Transverse colon (tissue), 4 donors: ENCODE results near the gene LGR5. TPM values are rescaled to one million over a fixed set of nuclear protein-coding genes. Genes with fewer than 3 reads are reported as not detected.

Experiments
- DNase-seq: peaks from one replicate; pipeline ENCODE4 v3.0.0-alpha.2; 2019
- H3K27ac ChIP-seq, 4 donors: fragments of 200-600 bp; sonication (generic); 2 replicates each; pipeline ENCODE4 v1.5.1; 2016 to 2018; ENCODE audit warnings: inconsistent platforms in 4 of 4
- H3K27me3 ChIP-seq: fragments of 200-600 bp; sonication (generic); 2 replicates; pipeline ENCODE4 v1.5.1; 2017; ENCODE audit warnings: inconsistent platforms
- H3K36me3 ChIP-seq, 4 donors: fragments of 200-600 bp; sonication (generic); 2 replicates each; pipeline ENCODE4 v1.5.1; 2017 to 2019; ENCODE audit warnings: inconsistent platforms in 4 of 4
- H3K4me1 ChIP-seq, 4 donors: fragments of 200-600 bp; sonication (generic); 2 replicates each; pipeline ENCODE4 v1.5.1; 2017 to 2020; ENCODE audit warnings: inconsistent platforms in 4 of 4
- H3K4me3 ChIP-seq, 4 donors: fragments of 200-600 bp; sonication (generic); 1 replicate in 1 of 4; 2 replicates in 3 of 4; pipeline versions ENCODE4 v1.5.1 to v1.6.1; 2017 to 2019; ENCODE audit warnings: inconsistent platforms in 4 of 4
- H3K9me3 ChIP-seq, 2 donors: fragments of 200-600 bp; sonication (generic); 2 replicates each; pipeline ENCODE4 v1.5.1; 2017 to 2019; ENCODE audit warnings: inconsistent platforms in 2 of 2
- EP300 ChIP-seq: sonication (generic); formaldehyde crosslinking; IDR thresholded peaks from one replicate; pipeline ENCODE4 v1.6.1; 2017; ENCODE audit warnings: antibody characterized with exemption, low read depth
- POLR2A ChIP-seq: fragments of 450-650 bp; IDR thresholded peaks from one replicate; pipeline ENCODE4 v1.6.1; 2016; ENCODE audit warnings: antibody characterized with exemption, mild to moderate bottlenecking, moderate library complexity
- POLR2AphosphoS5 ChIP-seq, 3 donors: sonication (generic); formaldehyde crosslinking; IDR thresholded peaks; one replicate each; pipeline ENCODE4 v1.6.1; 2016; ENCODE audit warnings: antibody characterized with exemption in 3 of 3
- WGBS, 2 donors: methylation state at CpG; one replicate each; pipeline ENCODE4 v1.1.5; 2018; ENCODE audit warnings: low coverage in 1 of 2; 5-methylcytosine and 5-hydroxymethylcytosine counted together
- in situ Hi-C, 4 donors: fragments of 200-750 bp; cut with MboI; loops; one replicate each; pipeline versions ENCODE4 v1.15.0 to v1.15.1; 2017; ENCODE audit warnings: low sequenced_read_pairs in 3 of 4, low pct_ligation_motif_present in 1 of 4, low pct_unique_long_range_greater_than_20kb in 1 of 4
- intact Hi-C: fragments of 100-400 bp; cut with DNase I; formaldehyde crosslinking; loops from one replicate; pipeline ENCODE4 v1.15.1; 2023; ENCODE audit warnings: low total_unique reads
- total RNA-seq, 4 donors: library from RNA; depleted of rRNA; stranded (reverse); fragments of >200 nt; gene quantifications; one replicate each; pipeline ENCODE4 v1.1.0, GENCODE V29; 2016
- TF ChIP-seq, protein P1 (sequence below), 5 experiments: fragments of 200-600 bp in 3 of 5; fragments of 450-650 bp in 2 of 5; sonication (generic) in 3 of 5; IDR thresholded peaks; 1 replicate in 2 of 5; 2 replicates in 3 of 5; pipeline ENCODE4 v1.5.1; 2016 to 2017; ENCODE audit warnings: antibody characterized with exemption in 5 of 5, inconsistent platforms in 3 of 5, mild to moderate bottlenecking in 2 of 5, moderate library complexity in 1 of 5

Gene LGR5
- total RNA-seq, 4 donors from 2014 or later = 0.37 to 4.8 (median 1.0) TPM

DNA sequence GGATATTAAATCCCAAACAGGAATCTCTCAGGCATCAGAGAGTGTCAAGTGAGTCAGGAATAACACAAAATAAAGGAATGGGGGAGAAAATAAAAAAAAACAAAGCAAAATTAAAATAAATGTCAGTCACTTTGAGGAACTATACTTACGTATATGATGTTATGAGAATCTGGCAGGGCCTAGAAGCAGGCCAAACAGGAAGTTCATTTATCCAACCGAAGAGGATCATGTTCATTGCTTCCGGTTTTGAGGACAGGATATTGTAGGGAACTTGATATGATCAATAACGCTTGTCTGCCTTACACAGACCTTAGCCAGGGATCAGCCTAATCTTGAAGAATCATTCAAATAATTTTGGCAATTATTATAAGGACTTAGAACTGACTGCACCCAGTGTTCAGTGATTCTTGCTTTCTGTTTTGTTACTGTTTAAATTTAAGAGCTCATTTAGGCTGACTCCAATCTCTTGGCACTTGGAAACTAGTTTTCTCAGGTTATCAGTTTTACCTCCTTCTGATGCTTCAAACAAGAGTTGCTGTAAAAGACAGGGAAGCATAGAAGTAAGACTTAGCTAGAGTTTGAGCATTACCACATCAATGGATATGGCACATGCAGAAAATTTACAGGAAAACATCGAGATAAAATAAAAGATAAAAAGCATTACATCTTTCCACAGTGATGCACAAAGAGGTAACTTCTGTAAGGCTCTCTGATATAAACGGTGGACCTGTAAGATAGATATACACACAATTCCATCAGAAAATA lies 170.6 kb downstream of the LGR5 start:
- in situ Hi-C loops = no loop called here
- WGBS, 2 donors = 58 to 70% methylated on average over 4 to 6 of the region's 6 CpGs
- TF ChIP-seq POLR2A = no peak
- no peaks in the 10 kb centered on the region for H3K4me1 ChIP-seq
- no peaks in the 10 kb centered on the region for H3K9me3 ChIP-seq
- DNase-seq = no peak
- H3K36me3 ChIP-seq = peaks cover 0 to 79% (median 34%) of the 10 kb centered on the region in 4 donors
- H3K4me3 ChIP-seq = no peak overlapping the region
- H3K27ac ChIP-seq = no peak overlapping the region
- H3K27me3 ChIP-seq = no peaks in the 10 kb centered on the region
- intact Hi-C loops = no loop called here

DNA sequence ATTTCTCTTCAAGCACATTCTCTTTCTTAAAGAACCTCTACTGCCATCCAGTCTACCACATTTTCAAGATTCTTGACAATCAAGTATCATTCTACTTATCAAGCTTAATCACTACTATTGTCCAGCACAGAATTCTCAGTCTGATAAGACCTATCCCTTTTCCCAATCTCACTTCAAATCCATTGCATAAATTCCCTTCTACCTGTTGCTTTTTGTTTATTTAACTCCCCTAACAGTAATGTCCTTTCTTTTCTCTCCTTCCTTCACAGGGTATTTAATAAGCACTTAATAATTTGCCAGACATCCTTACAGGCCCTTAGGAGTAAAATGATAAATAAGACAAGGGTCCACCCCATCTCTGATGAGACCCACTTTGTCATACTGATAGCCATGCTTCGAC lies 182.3 kb downstream of the LGR5 start:
- WGBS, 2 donors = 100% methylated on average over 1 of the region's 1 CpG
- Histone ChIP-seq H3K4me1 (peaks cover 0 to 5% (median 0%) of the 10 kb centered on the region in 4 donors), H3K27me3 (no peaks in the 10 kb centered on the region), H3K27ac (no peak overlapping the region), H3K36me3 (peaks cover 0 to 88% (median 44%) of the 10 kb centered on the region in 4 donors), H3K9me3 (no peaks in the 10 kb centered on the region), H3K4me3 (no peak overlapping the region)
- intact Hi-C loops = no loop called here
- in situ Hi-C loops = no loop called here
- no peak for TF ChIP-seq POLR2A
- TF ChIP-seq POLR2AphosphoS5 (IDR thresholded peaks at IDR 0.05) = no peak
- TF ChIP-seq, protein P1, sequence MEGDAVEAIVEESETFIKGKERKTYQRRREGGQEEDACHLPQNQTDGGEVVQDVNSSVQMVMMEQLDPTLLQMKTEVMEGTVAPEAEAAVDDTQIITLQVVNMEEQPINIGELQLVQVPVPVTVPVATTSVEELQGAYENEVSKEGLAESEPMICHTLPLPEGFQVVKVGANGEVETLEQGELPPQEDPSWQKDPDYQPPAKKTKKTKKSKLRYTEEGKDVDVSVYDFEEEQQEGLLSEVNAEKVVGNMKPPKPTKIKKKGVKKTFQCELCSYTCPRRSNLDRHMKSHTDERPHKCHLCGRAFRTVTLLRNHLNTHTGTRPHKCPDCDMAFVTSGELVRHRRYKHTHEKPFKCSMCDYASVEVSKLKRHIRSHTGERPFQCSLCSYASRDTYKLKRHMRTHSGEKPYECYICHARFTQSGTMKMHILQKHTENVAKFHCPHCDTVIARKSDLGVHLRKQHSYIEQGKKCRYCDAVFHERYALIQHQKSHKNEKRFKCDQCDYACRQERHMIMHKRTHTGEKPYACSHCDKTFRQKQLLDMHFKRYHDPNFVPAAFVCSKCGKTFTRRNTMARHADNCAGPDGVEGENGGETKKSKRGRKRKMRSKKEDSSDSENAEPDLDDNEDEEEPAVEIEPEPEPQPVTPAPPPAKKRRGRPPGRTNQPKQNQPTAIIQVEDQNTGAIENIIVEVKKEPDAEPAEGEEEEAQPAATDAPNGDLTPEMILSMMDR (IDR thresholded peaks at IDR 0.05) = no peak
- TF ChIP-seq EP300 = no peak
- DNase-seq = no peak

GRCh38 chr12:71625476-71625875 lies 185.9 kb downstream of the LGR5 start:
- H3K9me3 ChIP-seq = no peaks in the 10 kb centered on the region
- no peaks in the 10 kb centered on the region for H3K27me3 ChIP-seq
- H3K4me3 ChIP-seq = no peak overlapping the region
- peaks cover 0 to 85% (median 41%) of the 10 kb centered on the region in 4 donors for H3K36me3 ChIP-seq
- WGBS, 2 donors = 87% methylated on average over 2 of the region's 2 CpGs; no CpG with 5 or more reads in 1 of the 2 donors
- no peak for DNase-seq
- in situ Hi-C loops (no loop called here), intact Hi-C loops (no loop called here)
- H3K27ac ChIP-seq = no peak overlapping the region
- peaks cover 0 to 7% (median 0%) of the 10 kb centered on the region in 4 donors for H3K4me1 ChIP-seq
- TF ChIP-seq, protein P1 (IDR thresholded peaks at IDR 0.05) = no peak
- TF ChIP-seq EP300 (no peak), POLR2A (no peak), POLR2AphosphoS5 (IDR thresholded peaks at IDR 0.05) (no peak)

DNA sequence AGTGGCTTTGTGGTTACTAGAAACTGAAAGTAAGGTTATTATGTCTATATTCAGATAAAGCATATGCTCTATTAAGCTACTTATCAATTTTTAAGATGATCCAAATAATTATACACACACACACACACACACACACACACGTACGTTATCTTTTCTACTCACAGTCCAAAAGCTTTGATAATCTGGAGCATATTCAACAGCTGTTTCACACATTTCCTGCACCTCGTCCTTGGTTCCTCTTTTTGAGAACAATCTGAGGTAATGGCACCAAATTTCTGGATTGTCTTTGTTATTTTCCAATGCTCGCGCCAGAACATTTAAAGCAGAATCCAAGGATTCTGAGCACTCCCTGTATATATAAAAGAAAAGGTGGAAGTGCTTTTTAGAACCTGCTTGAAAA lies 186.5 kb downstream of the LGR5 start:
- DNase-seq = no peak
- Histone ChIP-seq H3K27ac (no peak overlapping the region), H3K9me3 (no peaks in the 10 kb centered on the region), H3K4me3 (no peak overlapping the region), H3K36me3 (peaks cover 0 to 88% (median 40%) of the 10 kb centered on the region in 4 donors), H3K4me1 (peaks cover 0 to 7% (median 0%) of the 10 kb centered on the region in 4 donors), H3K27me3 (no peaks in the 10 kb centered on the region)
- in situ Hi-C loops = no loop called here
- intact Hi-C loops = no loop called here
- 28 to 39% methylated on average over 4 to 5 of the region's 5 CpGs for WGBS, 2 donors
- TF ChIP-seq, protein P1 (IDR thresholded peaks at IDR 0.05) = no peak
- TF ChIP-seq EP300 (no peak), POLR2A (no peak), POLR2AphosphoS5 (IDR thresholded peaks at IDR 0.05) (no peak)
